SK-N-MC (cell line): ENCODE data around the gene ADSL.

Source experiments
- EZH2 ChIP-seq: fragments of 200-600 bp; sonication (generic); IDR thresholded peaks from one replicate; pipeline ENCODE4 v1.6.1; 2017; ENCODE audit warnings: antibody characterized with exemption
- POLR2AphosphoS5 ChIP-seq: IDR thresholded peaks from 2 replicates; pipeline ENCODE4 v1.6.1; 2012; ENCODE audit warnings: mild to moderate bottlenecking, low read depth, low read length, borderline replicate concordance

- TF ChIP-seq POLR2AphosphoS5 (no peak), EZH2 (no peak)
Measured at GRCh38 chr22:40408718-40409612, 62.7 kb downstream of the ADSL start.
